ENCODE measurements around the gene ENTPD6. TPM values are rescaled to one million over a fixed set of nuclear protein-coding genes. Genes with fewer than 3 reads are reported as not detected.

Gene ENTPD6
- total and polyA plus RNA-seq, 4 donors = 25.5 to 111 (median 69.3) TPM

DNA sequence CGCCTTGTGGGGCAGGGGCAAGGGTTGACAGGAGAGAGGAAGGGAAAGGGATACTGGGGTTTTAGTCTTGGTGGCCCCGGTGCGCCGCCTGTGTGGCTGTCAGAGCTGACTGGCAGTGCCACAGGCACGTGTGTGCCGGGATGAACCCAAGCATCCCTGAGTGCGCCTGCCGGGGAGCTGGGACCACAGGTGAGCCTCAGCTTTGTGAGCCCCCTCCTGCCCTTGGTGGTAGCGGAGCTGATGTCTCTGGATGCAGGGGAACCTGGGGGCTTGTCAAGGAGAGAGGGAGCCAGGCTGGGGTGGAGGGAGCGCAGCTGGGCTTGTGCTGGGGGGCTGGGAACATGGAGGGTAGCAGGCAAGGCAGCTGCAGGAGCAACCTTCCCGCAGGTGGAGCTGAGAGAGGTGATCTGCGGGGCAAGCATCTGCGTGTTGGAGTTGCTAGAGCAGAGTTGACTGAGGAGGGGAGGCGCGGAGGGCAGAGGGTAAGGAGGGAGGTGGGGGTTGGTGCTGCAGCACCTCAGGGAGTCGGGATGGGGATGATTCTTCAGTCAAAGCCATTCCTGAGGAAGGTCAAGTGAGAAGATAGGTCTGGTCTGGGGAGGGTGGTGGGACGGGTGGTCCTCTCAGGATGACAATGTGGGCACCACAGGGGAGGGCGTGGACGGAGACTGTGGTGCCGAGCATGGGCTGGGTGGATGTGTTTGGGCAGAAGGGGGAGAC lies 80.5 kb downstream of the ENTPD6 start:
- intact Hi-C loops (cut with DNase I) = no loop called here
- WGBS, 2 donors = 93 to 95% methylated on average over 20 of the region's 20 CpGs
- Histone ChIP-seq H3K27me3 (ENCODE audit: control insufficient read depth in 1 of 2, insufficient read depth in 2 of 2, low read length in 1 of 2) (no peaks in the 10 kb centered on the region), H3K9me3 (ENCODE audit: control insufficient read depth, low read length) (no peaks in the 10 kb centered on the region), H3K4me1 (ENCODE audit: control insufficient read depth in 1 of 2, insufficient read depth in 2 of 2, low read length in 2 of 2) (no peaks in the 10 kb centered on the region), H3K36me3 (ENCODE audit: control insufficient read depth in 1 of 2, insufficient read depth in 2 of 2, low read length in 1 of 2) (peaks cover 3 to 18% of the 10 kb centered on the region in 2 donors), H3K27ac (ENCODE audit: low read depth in 1 of 2, low read length in 2 of 2) (no peak overlapping the region), H3K4me3 (ENCODE audit: low read length in 2 of 2) (no peak overlapping the region)
- peak; percentile 42 to 65 for DNase-seq
- ATAC-seq (ENCODE audit: low FRiP score) = no peak

Other genes starting within 250 kb of the ENTPD6 start
- 1 to 10 TPM; 3.1 to 4.6 TPM for gene CST7, start 246.4 kb upstream of the ENTPD6 start, total RNA-seq
- 1 to 10 TPM; 1.0 to 3.9 TPM for gene CST7, start 246.4 kb upstream of the ENTPD6 start, polyA plus RNA-seq
- gene APMAP, start 203.0 kb upstream of the ENTPD6 start, total RNA-seq = 10 to 100 TPM; 43.8 to 54.1 TPM
- 10 to 100 TPM; 23.4 to 37.8 TPM for gene APMAP, start 203.0 kb upstream of the ENTPD6 start, polyA plus RNA-seq
- 10 to 100 TPM; 14.8 to 23.4 TPM for gene ACSS1, start 137.6 kb upstream of the ENTPD6 start, total RNA-seq
- gene ACSS1, start 137.6 kb upstream of the ENTPD6 start, polyA plus RNA-seq = 10 to 100 TPM in 1 of 2 donors, 1 to 10 TPM in 1; 7.6 to 21.8 TPM
- gene VSX1, start 113.6 kb upstream of the ENTPD6 start, total RNA-seq = not detected
- not detected for gene VSX1, start 113.6 kb upstream of the ENTPD6 start, polyA plus RNA-seq
- gene PYGB, start 52.4 kb downstream of the ENTPD6 start, total RNA-seq = 10 to 100 TPM; 92.8 to 95.2 TPM
- gene PYGB, start 52.4 kb downstream of the ENTPD6 start, polyA plus RNA-seq = 100 to 1,000 TPM in 1 of 2 donors, 10 to 100 TPM in 1; 37.9 to 143 TPM
- gene ABHD12, start 195.1 kb downstream of the ENTPD6 start, total RNA-seq = 10 to 100 TPM; 31.6 to 32.3 TPM
- gene ABHD12, start 195.1 kb downstream of the ENTPD6 start, polyA plus RNA-seq = 10 to 100 TPM; 26.2 to 26.7 TPM
- 1 to 10 TPM; 1.2 to 1.5 TPM for gene GINS1, start 212.0 kb downstream of the ENTPD6 start, total RNA-seq
- 1 to 10 TPM in 1 of 2 donors, under 1 TPM in 1; 0.28 to 1.3 TPM for gene GINS1, start 212.0 kb downstream of the ENTPD6 start, polyA plus RNA-seq

Data from aorta (tissue), 5 donors.